HG03175 (cell line): ENCODE measurements around the gene TMED4.
A peak's percentile ranks its signal among the peaks of the same experiment; 100 is the strongest.
"Not testable (repeated sequence)": the region's sequence is repeated elsewhere in the genome, so short reads cannot be mapped to it uniquely, and the experiment has no call there.

Source experiments
- ATAC-seq: cut with Tn5 transposase; IDR thresholded peaks from one replicate; pipeline ENCODE4 v1.9.1; 2021; ENCODE audit warnings: mild to moderate bottlenecking, moderate library complexity; ENCODE audit not compliant: unreplicated experiment

TMED4 gene

GRCh38 chr7:44572771-44573170 is 9.3 kb downstream of the TMED4 start:
- ATAC-seq: no peak

GRCh38 chr7:44569959-44570358 is 12.1 kb downstream of the TMED4 start:
- no peak for ATAC-seq

DNA sequence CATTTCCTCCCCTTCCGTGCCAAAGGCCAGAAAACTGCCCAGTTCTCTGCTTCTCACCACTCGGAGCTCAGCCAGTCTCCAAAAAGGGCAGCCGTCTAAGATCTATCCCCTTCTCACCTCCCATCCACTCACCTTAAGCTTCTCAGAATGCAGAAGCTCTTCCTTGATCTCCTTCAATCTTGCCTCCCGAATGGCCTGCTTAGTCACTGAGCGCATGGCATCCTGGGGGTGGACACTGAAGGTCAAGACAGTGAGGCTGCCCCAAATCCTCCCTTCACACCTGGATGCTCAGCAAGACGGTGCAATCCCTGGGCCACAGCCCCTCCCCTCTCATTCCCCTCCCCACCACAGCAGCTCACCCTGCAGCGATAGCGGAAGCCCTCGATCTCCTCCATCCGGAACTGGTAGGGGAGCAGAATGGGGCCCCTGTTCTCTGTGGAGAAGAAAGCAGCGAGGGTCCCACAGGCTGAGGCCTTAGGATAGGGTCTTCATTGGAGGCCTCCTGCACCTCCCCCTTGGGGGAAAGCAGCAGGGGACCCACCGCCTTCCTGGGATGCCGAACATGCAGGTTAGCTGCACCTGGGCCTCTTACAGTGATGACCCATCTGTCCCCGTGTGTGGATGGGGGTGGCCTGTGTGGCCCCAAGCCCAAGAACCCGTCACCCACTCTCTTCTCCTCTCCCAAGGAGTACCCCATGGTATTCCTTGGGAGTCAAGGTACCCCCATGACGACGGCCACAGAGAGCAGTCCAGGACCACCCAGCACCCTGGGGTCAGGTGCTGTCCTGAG is 13.1 kb downstream of the TMED4 start:
- ATAC-seq: no peak

DNA sequence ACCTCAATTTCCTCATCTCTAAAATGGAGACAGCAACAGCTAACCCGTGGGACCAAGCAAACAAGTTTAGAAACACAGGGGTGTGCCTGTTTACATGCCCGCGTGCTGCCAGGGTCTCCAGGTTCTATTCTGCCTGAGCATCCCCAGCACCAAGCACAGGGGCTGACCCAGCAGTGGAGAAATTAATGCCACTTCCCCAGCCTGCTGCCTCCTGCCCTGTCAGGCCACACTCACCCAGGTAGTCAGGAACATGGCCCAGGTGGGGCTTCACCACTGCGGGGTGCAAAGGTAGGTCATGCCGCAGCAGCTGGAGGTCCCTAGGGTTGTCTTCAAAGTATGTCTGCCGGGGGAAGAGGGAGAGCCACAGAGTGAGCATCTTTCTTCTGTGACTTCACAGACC is 14.1 kb downstream of the TMED4 start:
- no peak for ATAC-seq

DNA sequence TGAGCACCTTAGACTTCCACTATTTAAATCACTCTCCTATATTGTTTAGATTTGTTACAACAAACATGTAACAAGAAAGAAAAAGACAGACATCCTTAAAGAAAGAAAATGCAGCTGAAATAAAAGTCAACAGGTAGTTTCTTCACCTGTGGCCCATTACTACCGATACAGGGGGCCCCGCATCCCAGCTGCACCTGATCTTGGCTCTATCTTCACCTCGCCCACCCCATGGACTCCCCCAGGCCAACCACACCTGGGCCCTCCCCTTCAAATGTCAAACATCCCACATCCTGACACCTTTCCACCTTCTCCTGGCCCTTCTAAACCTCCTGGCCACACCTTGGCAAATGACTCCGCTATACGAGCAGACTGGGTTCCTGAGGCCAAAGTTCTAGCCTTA is 15.4 kb downstream of the TMED4 start:
- no peak for ATAC-seq

DNA sequence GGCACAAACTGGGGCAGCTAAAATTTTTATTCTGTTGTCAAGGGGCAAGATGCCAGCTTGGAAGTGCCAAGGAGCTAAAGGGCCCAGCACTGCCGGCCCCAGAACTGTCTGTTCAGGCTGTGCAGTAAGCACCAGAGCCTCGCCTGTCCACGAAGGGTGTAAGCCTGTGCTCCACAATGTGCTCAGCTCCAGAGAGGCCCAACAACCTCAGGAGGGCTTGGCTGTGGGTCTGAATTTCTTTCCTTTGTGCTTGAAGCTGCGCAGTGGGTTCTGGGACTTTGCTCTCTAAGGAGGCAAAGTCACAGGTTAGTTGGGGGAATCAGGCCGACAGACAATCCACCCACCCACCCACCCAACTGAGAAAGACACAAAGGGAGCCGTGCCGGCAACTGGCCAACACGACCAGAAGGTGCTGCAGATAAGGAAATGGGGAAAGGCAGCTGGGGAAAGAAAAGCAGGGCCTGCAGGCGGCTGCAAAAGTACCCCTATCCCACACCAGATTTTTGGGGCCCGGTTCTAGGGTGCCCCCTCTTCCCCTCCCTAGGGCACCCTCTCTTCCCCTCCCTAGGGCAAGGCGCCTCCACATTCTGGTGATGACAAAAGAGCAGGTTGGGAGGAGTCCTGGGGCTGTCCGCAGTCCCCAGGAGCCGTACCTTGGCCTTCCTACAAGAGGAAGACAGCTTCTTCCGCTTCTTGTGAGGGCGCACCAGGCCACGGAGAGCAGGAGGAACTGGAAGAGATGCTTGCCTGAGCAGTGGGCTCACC is 16.1 kb downstream of the TMED4 start:
- ATAC-seq: peak; percentile 13

- ATAC-seq: peak; percentile 74
Measured at GRCh38 chr7:44565097-44565794, 16.8 kb downstream of the TMED4 start.

- no peak for ATAC-seq
Measured at GRCh38 chr7:44564606-44565005, 17.4 kb downstream of the TMED4 start.

GRCh38 chr7:44563171-44563679 is 18.8 kb downstream of the TMED4 start:
- no peak for ATAC-seq

DNA sequence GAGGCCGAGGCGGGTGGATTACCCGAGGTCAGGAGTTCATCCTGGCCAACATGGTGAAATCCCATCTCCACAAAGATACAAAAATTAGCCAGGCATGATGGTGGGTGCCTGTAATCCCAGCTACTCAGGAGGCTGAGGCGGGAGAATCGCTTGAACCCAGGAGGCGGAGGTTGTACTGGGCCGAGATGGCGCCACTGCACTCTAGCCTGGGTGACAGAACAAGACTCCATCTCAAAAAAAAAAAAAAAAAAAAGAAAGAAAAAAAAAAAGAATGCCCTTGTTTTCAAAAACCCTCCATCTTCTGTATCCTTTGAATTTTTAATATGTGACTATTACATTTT is 19.4 kb downstream of the TMED4 start:
- ATAC-seq: not testable (repeated sequence)

GRCh38 chr7:44561962-44562621 is 19.9 kb downstream of the TMED4 start:
- no peak for ATAC-seq

DNA sequence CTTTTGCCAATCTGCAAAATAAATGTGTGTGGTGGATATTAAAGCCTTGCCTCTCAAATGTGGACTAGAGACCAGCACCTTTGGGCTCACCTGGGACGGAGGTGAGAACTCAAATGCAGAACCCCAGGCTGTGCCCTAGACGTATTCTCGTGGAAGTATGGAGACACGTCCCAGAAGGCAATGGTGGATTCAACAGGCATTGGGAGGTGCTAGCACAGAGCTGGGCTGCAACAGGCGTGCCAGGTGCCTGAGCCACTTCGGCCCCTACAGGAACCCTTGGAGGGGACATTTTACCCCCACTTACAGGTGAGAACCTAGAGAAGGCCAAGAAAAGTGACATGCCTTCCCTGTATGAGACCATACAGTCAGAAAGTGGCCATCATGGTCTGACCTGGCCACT is 20.6 kb downstream of the TMED4 start:
- ATAC-seq: no peak

DNA sequence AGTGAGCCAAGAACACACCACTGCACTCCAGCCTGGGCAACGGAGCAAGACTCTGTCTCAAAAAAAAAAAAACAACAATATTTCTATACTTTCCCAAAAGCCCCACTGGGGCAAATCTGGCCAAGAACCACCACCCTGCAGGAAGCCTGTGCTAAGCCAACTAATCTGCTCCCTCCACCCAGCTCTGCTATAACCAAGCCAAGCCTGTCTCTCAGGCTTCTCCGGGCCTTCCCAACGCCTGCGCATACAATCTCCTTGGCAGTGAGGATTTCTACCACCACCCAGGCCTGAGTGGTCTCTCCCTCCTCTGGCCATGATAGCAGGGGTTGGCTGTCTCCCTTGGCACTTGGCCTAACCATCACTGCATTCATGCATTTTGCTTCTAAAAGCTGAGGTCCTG is 22.5 kb downstream of the TMED4 start:
- ATAC-seq: no peak

- no peak for ATAC-seq
Measured at GRCh38 chr7:44557485-44557884, 24.5 kb downstream of the TMED4 start.

DNA sequence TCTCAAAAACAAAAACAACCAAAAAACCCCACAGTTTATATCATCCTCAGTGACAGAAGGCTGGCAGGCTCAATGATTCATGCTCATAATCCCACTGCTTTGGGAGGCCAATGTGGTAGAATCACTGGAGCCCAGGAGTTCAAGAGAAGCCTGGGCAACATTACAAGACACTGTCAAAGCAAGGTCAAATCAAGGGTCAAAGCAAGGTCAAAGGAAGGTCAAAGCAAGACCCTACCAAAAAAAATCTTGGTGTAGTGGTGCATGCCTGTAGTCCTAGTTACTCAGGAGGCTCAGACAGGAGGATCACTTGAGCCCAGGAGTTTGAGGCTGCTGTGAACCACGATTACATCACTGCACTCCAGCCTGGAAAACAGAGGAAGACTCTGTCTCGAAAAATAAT is 26.7 kb downstream of the TMED4 start:
- no peak for ATAC-seq

GRCh38 chr7:44552473-44553005 is 29.5 kb downstream of the TMED4 start:
- ATAC-seq: not testable (repeated sequence)

DNA sequence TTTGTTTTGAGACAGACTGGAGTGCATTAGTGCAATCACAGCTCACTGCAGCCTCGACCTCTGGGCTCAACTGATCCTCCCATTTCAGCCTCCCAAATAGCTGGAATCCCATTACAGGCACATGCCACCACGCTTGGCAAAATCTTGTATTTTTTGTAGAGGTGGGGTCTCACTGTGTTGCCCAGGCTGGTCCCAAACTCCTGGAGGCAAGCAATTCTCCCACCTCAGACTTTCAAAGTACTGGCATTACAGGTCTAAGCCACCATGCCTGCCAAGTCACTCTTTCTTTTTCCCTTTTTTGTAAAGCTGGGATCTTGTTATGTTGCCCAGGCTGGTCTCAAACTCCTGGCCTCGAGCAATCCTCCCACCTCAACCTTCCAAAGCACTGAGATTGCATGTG is 32.6 kb downstream of the TMED4 start:
- no peak for ATAC-seq

GRCh38 chr7:44548893-44549292 is 33.1 kb downstream of the TMED4 start:
- ATAC-seq: no peak

DNA sequence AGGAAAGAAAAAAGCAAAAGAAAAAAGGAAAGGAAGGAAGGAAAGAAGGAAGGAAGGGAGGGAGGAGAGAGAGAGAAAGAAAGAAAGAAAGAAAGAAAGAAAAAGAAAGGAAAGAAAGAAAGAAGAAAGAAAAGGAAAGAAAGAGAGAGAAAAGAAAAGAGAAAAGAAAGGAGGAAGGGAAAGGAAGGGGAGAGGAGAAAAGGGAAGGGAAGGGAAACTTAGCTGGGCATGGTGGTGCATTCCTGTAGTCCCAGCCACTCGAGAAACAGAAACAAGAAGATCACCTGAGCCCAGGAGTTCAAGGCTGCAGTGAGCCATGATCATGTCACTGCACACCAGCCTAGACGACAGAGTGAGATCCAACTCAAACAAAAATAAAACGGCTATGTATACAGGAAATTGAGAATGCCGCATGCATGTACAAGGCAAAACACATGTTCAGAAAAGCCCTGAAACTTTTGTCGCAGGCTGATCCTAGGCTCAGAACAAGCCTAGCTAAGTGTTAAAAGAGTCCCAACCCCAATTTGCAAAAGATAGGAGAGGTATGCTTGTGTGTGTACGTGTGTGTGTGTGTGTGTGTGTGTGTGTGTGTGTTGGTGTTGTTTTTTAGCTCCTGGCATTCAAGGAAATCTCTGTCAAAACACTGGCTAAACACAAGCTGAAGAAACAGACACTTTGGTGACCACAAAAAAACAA is 34.3 kb downstream of the TMED4 start:
- ATAC-seq: no peak

- ATAC-seq: no peak
Measured at GRCh38 chr7:44541876-44542610, 40.0 kb downstream of the TMED4 start.
